ENCODE measurements around the gene MXD3.

- TF ChIP-seq CTCF (IDR thresholded peaks at IDR 0.05) = no peak
- no peak for TF ChIP-seq EZH2 (IDR thresholded peaks at IDR 0.05; ENCODE audit: borderline replicate concordance, insufficient read depth, low read depth, low read length, poor library complexity, severe bottlenecking)
Observed at GRCh38 chr5:177315411-177315810, 3.7 kb upstream of the MXD3 start.

Data from B cell (primary cell).